Cortex of kidney (tissue), 1 donor: ENCODE measurements around the gene ZNF580.

Experiments used
- DNase-seq: peaks from one replicate; lab custom pipeline; 2025; lab: John Stamatoyannopoulos, UW

ZNF580 gene

GRCh38 chr19:55679343-55680257, 38.8 kb downstream of the ZNF580 start:
- DNase-seq = no peak

- no peak for DNase-seq
Measured at GRCh38 chr19:55680339-55681130, 39.7 kb downstream of the ZNF580 start.

- DNase-seq = no peak
Measured at GRCh38 chr19:55681131-55682092, 40.6 kb downstream of the ZNF580 start.

GRCh38 chr19:55683449-55684261, 42.9 kb downstream of the ZNF580 start:
- no peak for DNase-seq

GRCh38 chr19:55684946-55685681, 44.3 kb downstream of the ZNF580 start:
- DNase-seq = no peak

GRCh38 chr19:55685776-55686175, 45.0 kb downstream of the ZNF580 start:
- no peak for DNase-seq

- DNase-seq = no peak
Measured at GRCh38 chr19:55686311-55687050, 45.7 kb downstream of the ZNF580 start.

GRCh38 chr19:55687281-55688201, 46.7 kb downstream of the ZNF580 start:
- DNase-seq = no peak

- no peak for DNase-seq
Measured at GRCh38 chr19:55688422-55689218, 47.8 kb downstream of the ZNF580 start.

GRCh38 chr19:55689411-55690108, 48.8 kb downstream of the ZNF580 start:
- no peak for DNase-seq

GRCh38 chr19:55690109-55690768, 49.4 kb downstream of the ZNF580 start:
- DNase-seq = no peak

GRCh38 chr19:55690769-55691545, 50.2 kb downstream of the ZNF580 start:
- DNase-seq = no peak

GRCh38 chr19:55691561-55692481, 51.0 kb downstream of the ZNF580 start:
- no peak for DNase-seq

GRCh38 chr19:55692681-55693081, 51.9 kb downstream of the ZNF580 start:
- DNase-seq = no peak
